GM21576 (cell line): ENCODE data around the gene AGMAT.

Experiments used
- ATAC-seq: cut with Tn5 transposase; IDR thresholded peaks from one replicate; pipeline ENCODE4 v1.9.1; 2021; ENCODE audit warnings: mild to moderate bottlenecking, moderate library complexity; ENCODE audit not compliant: unreplicated experiment

AGMAT gene

DNA sequence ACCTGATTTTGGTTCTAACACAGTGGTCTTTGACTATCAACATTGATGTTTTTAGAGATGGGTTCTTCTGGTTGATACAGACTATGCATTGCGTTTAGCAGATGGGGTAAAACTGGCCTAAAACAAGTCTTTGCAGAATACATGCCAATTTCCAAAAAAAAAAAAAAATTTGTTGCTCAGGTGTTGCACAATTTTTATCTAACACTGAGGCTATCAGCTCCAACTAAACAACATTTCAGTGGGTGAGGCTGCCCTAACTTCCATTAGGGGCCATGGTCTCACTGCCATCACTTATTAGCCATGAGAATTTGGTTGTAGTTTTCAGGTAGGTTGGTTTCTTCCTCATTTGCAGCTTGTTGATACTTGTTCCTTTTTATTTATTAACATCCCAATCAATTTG is 14.0 kb downstream of the AGMAT start:
- ATAC-seq, result no peak

- no peak for ATAC-seq
These were observed 16.3 kb downstream of the AGMAT start for GRCh38 chr1:15568387-15569073.

GRCh38 chr1:15559189-15559810 is 25.6 kb downstream of the AGMAT start:
- ATAC-seq, result no peak

- no peak for ATAC-seq
These were observed 26.3 kb downstream of the AGMAT start for GRCh38 chr1:15558516-15558915.

- ATAC-seq, result no peak
These were observed 27.3 kb downstream of the AGMAT start for GRCh38 chr1:15557594-15557993.

DNA sequence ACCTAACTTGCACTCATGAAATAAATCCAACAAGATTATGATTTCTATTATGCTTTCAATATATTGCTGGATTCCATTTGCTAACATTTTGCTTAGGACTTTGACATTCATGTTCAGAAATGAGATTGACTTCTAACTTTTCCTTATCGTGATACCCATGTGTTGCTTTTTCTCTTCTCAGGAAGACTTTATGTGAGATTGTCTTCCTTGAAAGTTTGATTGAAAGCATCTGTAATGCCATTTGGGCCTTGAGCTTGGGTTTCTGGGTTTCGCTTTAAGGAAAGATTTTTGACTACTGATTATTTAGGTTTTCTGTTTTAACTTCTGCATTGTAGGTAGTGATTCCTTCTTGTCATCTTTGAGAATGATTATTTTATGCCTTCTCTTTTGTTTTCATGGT is 27.8 kb downstream of the AGMAT start:
- ATAC-seq, result no peak

DNA sequence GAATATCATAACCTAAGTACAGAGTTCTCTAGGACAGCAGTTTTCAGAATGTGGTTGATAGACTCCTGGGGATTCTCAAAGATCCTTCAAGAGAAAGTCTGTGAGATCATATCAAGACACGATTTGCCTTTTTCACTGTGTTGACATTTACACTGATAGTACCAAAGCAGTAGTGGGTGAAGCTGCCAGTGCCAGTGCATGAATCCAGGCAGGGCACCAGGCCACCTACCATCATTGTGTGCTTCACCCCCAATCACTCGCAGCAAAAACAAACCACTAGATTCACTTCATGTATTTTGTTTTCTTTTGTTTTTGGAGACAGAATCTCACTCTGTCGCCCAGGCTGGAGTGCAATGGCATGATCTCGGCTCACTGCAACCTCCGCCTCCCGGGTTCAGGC is 34.3 kb downstream of the AGMAT start:
- ATAC-seq, result no peak

DNA sequence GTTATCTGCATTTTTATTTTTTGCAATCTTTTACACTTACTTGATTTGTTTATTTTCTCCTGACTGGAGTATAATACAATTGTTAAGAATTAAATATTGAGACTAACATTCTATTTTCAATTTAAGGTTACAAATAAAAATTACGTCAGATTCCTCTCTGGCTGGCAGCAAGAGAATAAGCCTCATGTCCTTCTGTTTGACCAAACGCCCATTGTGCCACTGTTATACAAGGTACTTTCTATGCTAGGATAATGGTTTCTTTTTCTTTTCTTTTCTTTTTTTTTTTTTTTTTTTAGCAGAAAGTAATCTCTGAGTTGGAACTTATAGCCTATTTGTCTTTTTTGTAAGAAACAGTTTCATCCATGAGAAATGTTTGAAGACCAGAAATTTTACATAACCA is 38.2 kb downstream of the AGMAT start:
- ATAC-seq, result no peak

DNA sequence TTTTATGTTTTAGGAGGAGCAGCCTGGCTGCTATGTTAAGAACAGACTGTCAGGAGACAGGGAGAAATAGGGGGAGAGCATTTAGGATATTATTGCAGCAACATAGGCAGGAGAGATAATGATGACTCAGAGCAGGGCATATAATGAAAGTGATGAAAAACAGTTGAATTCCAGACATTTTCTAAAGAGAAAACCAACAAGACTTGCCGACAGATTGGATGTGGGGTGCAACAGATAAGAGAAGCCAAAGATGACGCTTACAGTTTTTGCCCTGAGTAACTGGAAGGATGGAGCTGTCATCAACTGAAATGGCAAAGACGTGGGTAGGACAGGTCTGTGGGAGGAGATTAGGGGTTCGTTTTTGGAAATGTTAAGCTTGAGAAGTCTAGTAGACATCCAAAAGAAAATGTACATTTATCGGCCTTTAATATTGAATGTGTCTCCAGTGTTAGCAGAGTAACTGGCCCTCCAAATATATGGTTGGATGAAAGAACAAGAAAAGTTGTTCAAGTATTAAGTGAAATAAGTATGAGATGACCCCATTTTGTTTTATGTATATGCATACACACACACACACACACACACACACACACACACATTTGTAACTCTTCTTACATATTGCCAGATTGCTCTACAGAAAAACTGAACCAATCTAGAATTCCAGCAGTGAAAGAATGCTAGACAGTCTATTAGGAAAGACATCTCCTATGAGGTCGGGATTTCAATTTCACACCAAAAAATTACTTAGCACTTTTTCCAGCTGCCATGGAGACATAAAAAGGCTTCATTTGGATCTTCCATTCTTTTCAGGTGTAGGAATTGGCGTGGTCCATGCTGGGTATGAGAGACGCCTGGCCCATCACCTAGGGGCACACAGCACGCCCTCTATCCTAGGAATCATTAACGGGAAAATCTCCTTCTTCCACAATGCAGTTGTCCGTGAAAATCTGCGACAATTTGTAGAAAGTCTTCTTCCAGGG is 41.0 kb downstream of the AGMAT start:
- no peak for ATAC-seq

DNA sequence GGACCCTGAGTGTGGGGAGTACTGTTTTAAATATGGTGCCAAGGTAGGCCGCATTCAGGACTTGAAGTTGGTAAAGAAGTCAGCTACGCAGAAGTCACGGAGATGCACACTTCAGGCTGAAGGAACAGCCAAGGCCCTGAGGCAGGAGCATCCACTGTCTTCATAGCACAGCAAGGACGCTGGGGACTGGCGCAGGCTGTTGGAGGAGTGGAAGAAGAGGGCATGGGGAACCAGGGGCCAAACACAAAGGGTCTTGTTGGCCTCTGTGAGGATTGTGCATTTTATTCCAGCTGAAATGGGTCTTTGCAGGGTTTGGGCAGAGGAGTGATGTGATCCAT is 41.6 kb downstream of the AGMAT start:
- ATAC-seq, result no peak

GRCh38 chr1:15542388-15543250 is 42.2 kb downstream of the AGMAT start:
- ATAC-seq, result no peak

DNA sequence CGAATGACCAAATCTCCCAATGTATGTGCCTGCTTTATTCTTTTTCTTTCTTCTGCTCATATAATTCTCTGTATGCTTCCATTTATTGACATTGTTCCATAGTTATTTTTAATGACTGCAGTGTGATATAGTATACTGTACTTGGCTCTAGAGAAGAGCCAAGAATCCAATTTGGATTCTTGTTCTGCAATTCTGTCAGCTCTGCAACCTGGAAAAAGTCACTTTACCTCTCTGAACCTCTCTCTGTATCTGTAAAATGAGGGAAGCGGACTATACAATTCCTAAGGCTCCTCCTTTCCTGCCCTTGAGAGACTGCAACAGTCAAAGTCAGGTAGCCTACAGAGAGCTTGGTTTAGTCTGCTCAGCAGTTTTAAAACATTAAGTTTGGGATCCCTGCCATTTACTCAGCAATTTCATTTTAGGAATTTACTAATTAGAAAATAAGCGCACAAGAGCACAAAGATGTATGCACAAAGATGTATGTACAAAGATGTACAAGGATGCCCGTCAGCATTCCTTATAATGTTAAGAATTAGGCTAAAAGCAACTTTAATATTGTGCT is 43.5 kb downstream of the AGMAT start:
- ATAC-seq, result no peak

DNA sequence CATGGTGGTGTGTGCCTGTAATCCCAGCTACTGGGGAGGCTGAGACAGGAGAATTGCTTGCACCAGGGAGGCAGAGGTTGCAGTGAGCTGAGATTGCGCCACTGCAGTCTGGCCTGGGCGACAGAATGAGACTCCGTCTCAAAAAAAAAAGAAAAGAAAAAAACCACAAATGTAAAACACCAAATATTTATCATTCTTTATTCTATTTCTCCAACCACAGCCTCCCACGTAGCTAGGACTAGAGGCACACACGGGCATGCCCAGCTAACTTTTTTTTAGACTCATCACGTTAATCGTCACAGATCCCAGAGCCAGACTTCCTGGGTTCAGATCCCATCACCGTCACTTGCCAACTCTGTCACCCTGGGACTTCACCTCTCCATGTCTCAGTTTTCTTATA is 44.7 kb downstream of the AGMAT start:
- no peak for ATAC-seq

DNA sequence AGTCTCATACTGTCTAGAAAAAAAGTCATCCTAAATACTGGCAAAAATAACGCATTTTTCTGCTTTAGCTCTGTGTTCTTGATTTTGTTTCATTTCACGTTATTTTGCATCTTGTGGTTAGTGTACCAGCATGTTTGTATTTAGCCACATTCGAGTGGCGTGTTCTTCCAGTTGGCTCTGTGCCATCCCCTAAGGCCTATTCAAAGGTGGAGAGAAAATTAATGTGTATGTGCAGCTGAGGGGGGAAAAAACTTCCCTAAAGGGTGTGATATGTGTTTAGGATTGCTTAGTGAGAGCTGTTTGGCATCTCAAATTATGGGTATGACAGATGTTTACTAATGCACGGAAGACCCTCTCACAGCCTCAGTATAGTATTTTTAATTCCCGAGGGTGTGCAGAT is 46.1 kb downstream of the AGMAT start:
- no peak for ATAC-seq

- ATAC-seq, result no peak
These were observed 53.2 kb downstream of the AGMAT start for GRCh38 chr1:15531682-15532081.

GRCh38 chr1:15531003-15531402 is 53.8 kb downstream of the AGMAT start:
- ATAC-seq, result no peak

DNA sequence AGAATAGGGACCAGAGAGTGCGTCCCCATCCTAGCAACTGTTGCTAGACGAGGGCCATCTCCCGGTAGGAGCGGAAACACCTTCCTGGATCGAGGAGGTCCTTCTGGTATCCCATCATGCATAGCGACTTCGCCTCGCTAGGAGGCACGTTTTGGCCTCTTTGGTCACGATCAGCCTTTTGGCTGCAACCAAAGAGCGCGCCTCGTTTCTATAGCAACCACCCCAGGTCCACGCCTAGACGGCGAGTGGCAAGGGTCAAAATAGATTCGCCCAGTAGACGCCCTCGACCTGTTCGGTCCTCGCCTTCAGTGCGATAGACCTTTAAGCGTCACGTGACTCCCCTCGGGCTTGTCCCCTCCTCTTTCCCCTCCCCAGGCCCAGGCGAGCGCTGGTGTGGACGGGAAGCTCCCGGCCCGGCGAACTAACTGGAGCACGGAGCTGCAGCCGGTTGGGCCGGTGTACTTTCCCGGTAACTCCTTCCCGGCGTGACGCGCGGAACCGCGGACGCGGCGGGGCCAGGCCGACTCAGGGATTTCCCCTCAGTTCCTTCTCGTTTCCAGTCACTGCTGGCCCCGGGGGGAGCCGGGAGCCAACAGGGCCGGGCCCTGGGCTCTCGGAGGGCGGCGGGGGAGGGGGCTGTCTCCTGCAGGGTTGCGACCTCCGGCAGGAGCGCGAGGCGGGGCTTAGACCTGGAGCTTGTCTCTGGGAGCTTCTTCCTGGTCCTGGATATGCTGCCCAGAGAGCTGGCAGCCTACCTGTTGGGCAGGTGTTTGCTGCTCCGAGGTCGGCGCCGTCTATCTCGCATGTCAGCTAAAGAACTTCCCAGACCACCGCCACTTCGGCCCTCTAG is 58.1 kb downstream of the AGMAT start, which contains the start of gene DNAJC16:
Gene DNAJC16 (plus strand): TSS at position 359 of the 850 bp plus-strand sequence. CDS start 2,258 bp downstream, outside the sequence.
- ATAC-seq, result peak; percentile 46

DNA sequence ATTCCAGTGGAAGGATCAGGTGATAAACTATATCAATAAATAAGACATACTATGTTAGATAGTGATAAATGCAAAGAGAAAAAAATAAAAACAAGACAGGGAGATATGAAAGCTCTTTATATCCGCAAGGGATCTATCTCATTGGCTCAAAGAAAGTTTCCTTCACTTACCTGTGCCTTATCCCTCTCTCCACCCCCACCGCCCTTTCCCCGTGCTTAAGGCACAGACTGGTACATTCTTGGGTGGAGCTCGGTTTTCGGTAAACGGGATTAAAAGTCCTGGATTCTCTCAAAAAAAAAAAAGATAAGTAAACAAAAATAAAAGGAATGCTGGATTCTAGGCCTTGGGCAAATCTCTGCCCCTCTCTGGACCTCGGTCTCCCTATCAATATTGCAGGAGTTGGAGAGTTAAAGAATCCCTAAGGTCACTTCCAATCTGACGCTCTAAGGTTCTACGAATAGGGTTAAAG is 58.8 kb downstream of the AGMAT start:
- no peak for ATAC-seq
